ENCODE results near the gene MED8. TPM values are rescaled to one million over a fixed set of nuclear protein-coding genes. Genes with fewer than 3 reads are reported as not detected.

Gene MED8
- total RNA-seq, 1 experiment from 2014 or later, result 60.7 TPM

GRCh38 chr1:43367026-43367903 is 22.3 kb downstream of the MED8 start:
- Histone ChIP-seq H3K27me3 (replicated peaks) (no peaks in the 10 kb centered on the region), H3K36me3 (peaks cover 64% of the 10 kb centered on the region), H3K27ac (peak overlapping the region; percentile 96), H3K4me3 (peak overlapping the region; percentile 70), H3K9me3 (replicated peaks) (no peaks in the 10 kb centered on the region), H3K4me1 (replicated peaks) (peaks cover 28% of the 10 kb centered on the region)
- peak in 1 of 2 experiments; percentile 42 for DNase-seq (ENCODE audit: low read depth in 1 of 2, low spot score in 2 of 2)

GRCh38 chr1:43366601-43367025 is 23.0 kb downstream of the MED8 start:
- H3K9me3 ChIP-seq (replicated peaks), result no peaks in the 10 kb centered on the region
- peak in 1 of 2 experiments; percentile 50 for DNase-seq (ENCODE audit: low read depth in 1 of 2, low spot score in 2 of 2)
- peak overlapping the region; percentile 70 for H3K4me3 ChIP-seq
- H3K27ac ChIP-seq, result peak overlapping the region; percentile 96
- H3K27me3 ChIP-seq (replicated peaks), result no peaks in the 10 kb centered on the region
- H3K36me3 ChIP-seq, result peaks cover 68% of the 10 kb centered on the region
- peaks cover 33% of the 10 kb centered on the region for H3K4me1 ChIP-seq (replicated peaks)

- Histone ChIP-seq H3K27me3 (replicated peaks) (no peaks in the 10 kb centered on the region), H3K9me3 (replicated peaks) (no peaks in the 10 kb centered on the region), H3K4me3 (no peak overlapping the region), H3K27ac (no peak overlapping the region), H3K36me3 (peaks cover 68% of the 10 kb centered on the region), H3K4me1 (replicated peaks) (peaks cover 38% of the 10 kb centered on the region)
- DNase-seq (ENCODE audit: low read depth in 1 of 2, low spot score in 2 of 2), result no peak
Measured at GRCh38 chr1:43366179-43366578, 23.4 kb downstream of the MED8 start.

GRCh38 chr1:43365678-43366077 is 23.9 kb downstream of the MED8 start:
- Histone ChIP-seq H3K4me3 (no peak overlapping the region), H3K36me3 (peaks cover 68% of the 10 kb centered on the region), H3K27ac (no peak overlapping the region), H3K27me3 (replicated peaks) (no peaks in the 10 kb centered on the region), H3K9me3 (replicated peaks) (no peaks in the 10 kb centered on the region), H3K4me1 (replicated peaks) (peaks cover 43% of the 10 kb centered on the region)
- DNase-seq (ENCODE audit: low read depth in 1 of 2, low spot score in 2 of 2), result no peak

GRCh38 chr1:43363935-43364525 is 25.6 kb downstream of the MED8 start:
- no peaks in the 10 kb centered on the region for H3K9me3 ChIP-seq (replicated peaks)
- peaks cover 56% of the 10 kb centered on the region for H3K4me1 ChIP-seq (replicated peaks)
- DNase-seq (ENCODE audit: low read depth in 1 of 2, low spot score in 2 of 2), result no peak
- H3K4me3 ChIP-seq, result no peak overlapping the region
- H3K27me3 ChIP-seq (replicated peaks), result no peaks in the 10 kb centered on the region
- peaks cover 83% of the 10 kb centered on the region for H3K36me3 ChIP-seq
- H3K27ac ChIP-seq, result no peak overlapping the region

GRCh38 chr1:43363283-43363934 is 26.2 kb downstream of the MED8 start:
- Histone ChIP-seq H3K36me3 (peaks cover 85% of the 10 kb centered on the region), H3K4me3 (no peak overlapping the region), H3K27ac (no peak overlapping the region), H3K27me3 (replicated peaks) (no peaks in the 10 kb centered on the region), H3K9me3 (replicated peaks) (no peaks in the 10 kb centered on the region), H3K4me1 (replicated peaks) (peaks cover 50% of the 10 kb centered on the region)
- DNase-seq (ENCODE audit: low read depth in 1 of 2, low spot score in 2 of 2), result no peak

GRCh38 chr1:43360616-43361015 is 29.0 kb downstream of the MED8 start:
- Histone ChIP-seq H3K4me3 (peak overlapping the region; percentile 54), H3K36me3 (peaks cover 71% of the 10 kb centered on the region), H3K9me3 (replicated peaks) (no peaks in the 10 kb centered on the region), H3K27me3 (replicated peaks) (no peaks in the 10 kb centered on the region), H3K4me1 (replicated peaks) (peaks cover 49% of the 10 kb centered on the region), H3K27ac (no peak overlapping the region)
- no peak for DNase-seq (ENCODE audit: low read depth in 1 of 2, low spot score in 2 of 2)

GRCh38 chr1:43359696-43360095 is 29.9 kb downstream of the MED8 start:
- no peak for DNase-seq (ENCODE audit: low read depth in 1 of 2, low spot score in 2 of 2)
- Histone ChIP-seq H3K4me1 (replicated peaks) (peaks cover 49% of the 10 kb centered on the region), H3K27me3 (replicated peaks) (no peaks in the 10 kb centered on the region), H3K36me3 (peaks cover 62% of the 10 kb centered on the region), H3K4me3 (peak overlapping the region; percentile 54), H3K27ac (peak overlapping the region; percentile 34; the same call in 1 of the 2 replicates), H3K9me3 (replicated peaks) (no peaks in the 10 kb centered on the region)

- peaks cover 55% of the 10 kb centered on the region for H3K36me3 ChIP-seq
- H3K27ac ChIP-seq, result peak within 1 kb of the TSS; percentile 88
Measured at GRCh38 chr1:43358746-43359693, 30.6 kb downstream of the MED8 start, which contains the start of gene CDC20. TSS of gene CDC20 (plus strand) at chr1:43358981. CDS start at chr1:43359216, 235 bp downstream.

GRCh38 chr1:43358121-43358745 is 31.4 kb downstream of the MED8 start:
- peaks cover 45% of the 10 kb centered on the region for H3K4me1 ChIP-seq (replicated peaks)
- peak overlapping the region; percentile 54 for H3K4me3 ChIP-seq
- DNase-seq (ENCODE audit: low read depth in 1 of 2, low spot score in 2 of 2), result peak in 1 of 2 experiments; percentile 88
- H3K36me3 ChIP-seq, result peaks cover 47% of the 10 kb centered on the region
- no peaks in the 10 kb centered on the region for H3K27me3 ChIP-seq (replicated peaks)
- H3K27ac ChIP-seq, result peak overlapping the region; percentile 88
- H3K9me3 ChIP-seq (replicated peaks), result no peaks in the 10 kb centered on the region

More at GRCh38 chr1:43358746-43359693, 30.6 kb downstream of the MED8 start, which contains the start of gene CDC20:
- peaks cover 49% of the 10 kb centered on the region for H3K4me1 ChIP-seq (replicated peaks)
- H3K9me3 ChIP-seq (replicated peaks), result no peaks in the 10 kb centered on the region
- H3K4me3 ChIP-seq, result peak within 1 kb of the TSS; percentile 54
- peak; percentile 99 for DNase-seq (ENCODE audit: low read depth in 1 of 2, low spot score in 2 of 2)
- H3K27me3 ChIP-seq (replicated peaks), result no peaks in the 10 kb centered on the region

GRCh38 chr1:43357251-43357650 is 32.3 kb downstream of the MED8 start:
- peaks cover 37% of the 10 kb centered on the region for H3K36me3 ChIP-seq
- no peak for DNase-seq (ENCODE audit: low read depth in 1 of 2, low spot score in 2 of 2)
- peaks cover 45% of the 10 kb centered on the region for H3K4me1 ChIP-seq (replicated peaks)
- no peak overlapping the region for H3K4me3 ChIP-seq
- H3K27ac ChIP-seq, result no peak overlapping the region
- no peaks in the 10 kb centered on the region for H3K9me3 ChIP-seq (replicated peaks)
- no peaks in the 10 kb centered on the region for H3K27me3 ChIP-seq (replicated peaks)

GRCh38 chr1:43354936-43355335 is 34.7 kb downstream of the MED8 start:
- H3K9me3 ChIP-seq (replicated peaks), result no peaks in the 10 kb centered on the region
- no peaks in the 10 kb centered on the region for H3K27me3 ChIP-seq (replicated peaks)
- H3K4me3 ChIP-seq, result no peak overlapping the region
- H3K36me3 ChIP-seq, result peaks cover 14% of the 10 kb centered on the region
- no peak overlapping the region for H3K27ac ChIP-seq
- DNase-seq (ENCODE audit: low read depth in 1 of 2, low spot score in 2 of 2), result no peak
- peaks cover 33% of the 10 kb centered on the region for H3K4me1 ChIP-seq (replicated peaks)
